Activated T-helper 1 cell treated with anti-CD3 and anti-CD28 coated beads, Interleukin-12 subunit alpha, Interleukin-12 subunit beta, Interleukin-2, Interleukin-4 antibody, amounts not matched to agents 30 ng/mL and 10 ng/mL and 1 ng/mL, durations not matched to agents 14 hours and 24 hours and 36 hours (primary cell): ENCODE data around the gene ERBB2. TPM values are rescaled to one million over a fixed set of nuclear protein-coding genes. Genes with fewer than 3 reads are reported as not detected.
A peak's percentile ranks its signal among the peaks of the same experiment; 100 is the strongest.
"Not testable (repeated sequence)": the region's sequence is repeated elsewhere in the genome, so short reads cannot be mapped to it uniquely, and the experiment has no call there.

ENCODE experiments used
- DNase-seq: peaks from one replicate; pipeline ENCODE4 v3.0.0; 2021; ENCODE audit warnings: low spot score
- H3K27ac Mint-ChIP-seq: one replicate; pipeline ENCODE4 v1.8.0; 2021; ENCODE audit warnings: mild to moderate bottlenecking, mixed read lengths
- H3K27me3 Mint-ChIP-seq: one replicate; pipeline ENCODE4 v1.8.0; 2022; ENCODE audit warnings: mild to moderate bottlenecking, moderate library complexity, mixed read lengths; ENCODE audit not compliant: insufficient read depth
- H3K36me3 Mint-ChIP-seq: one replicate; pipeline ENCODE4 v1.8.0; 2021; ENCODE audit warnings: low read depth, mixed read lengths
- H3K4me1 Mint-ChIP-seq: one replicate; pipeline ENCODE4 v1.8.0; 2021; ENCODE audit warnings: low read depth, mixed read lengths
- H3K4me3 Mint-ChIP-seq: one replicate; pipeline ENCODE4 v1.8.0; 2021; ENCODE audit warnings: mild to moderate bottlenecking, moderate library complexity, mixed read lengths
- H3K9me3 Mint-ChIP-seq: one replicate; pipeline ENCODE4 v1.8.0; 2021; ENCODE audit warnings: mixed read lengths
- intact Hi-C: fragments of 100-400 bp; cut with micrococcal nuclease; formaldehyde crosslinking; loops from one replicate; pipeline ENCODE4 v1.15.1; 2024
- total RNA-seq: library from RNA; stranded (reverse); gene quantifications from 2 replicates; pipeline ENCODE4 v1.2.3, GENCODE V29; 2022

Gene ERBB2
- total RNA-seq, 1 donor from 2014 or later, result 3.0 TPM

- Mint-ChIP-seq H3K27ac (peak overlapping the region; percentile 44), H3K9me3 (no peaks in the 10 kb centered on the region), H3K4me3 (peak overlapping the region; percentile 42), H3K27me3 (peaks cover 12% of the 10 kb centered on the region), H3K4me1 (peaks cover 14% of the 10 kb centered on the region), H3K36me3 (peaks cover 2% of the 10 kb centered on the region)
- intact Hi-C loops, result no loop called here
- DNase-seq, result no peak
These were observed 7.1 kb downstream of the ERBB2 start for GRCh38 chr17:39706921-39707337.

GRCh38 chr17:39709319-39709997 is 9.6 kb downstream of the ERBB2 start:
- Mint-ChIP-seq H3K9me3 (no peaks in the 10 kb centered on the region), H3K27me3 (no peaks in the 10 kb centered on the region), H3K4me3 (no peak overlapping the region), H3K4me1 (peaks cover 7% of the 10 kb centered on the region), H3K27ac (peak overlapping the region; percentile 63), H3K36me3 (no peaks in the 10 kb centered on the region)
- intact Hi-C loops, result no loop called here
- DNase-seq, result no peak

- intact Hi-C loops, result no loop called here
- no peak overlapping the region for H3K27ac Mint-ChIP-seq
- no peak overlapping the region for H3K4me3 Mint-ChIP-seq
- H3K27me3 Mint-ChIP-seq, result no peaks in the 10 kb centered on the region
- no peaks in the 10 kb centered on the region for H3K36me3 Mint-ChIP-seq
- peaks cover 7% of the 10 kb centered on the region for H3K4me1 Mint-ChIP-seq
- DNase-seq, result no peak
- no peaks in the 10 kb centered on the region for H3K9me3 Mint-ChIP-seq
These were observed 10.4 kb downstream of the ERBB2 start for GRCh38 chr17:39709998-39710964.

GRCh38 chr17:39711071-39711470 is 11.2 kb downstream of the ERBB2 start:
- H3K4me3 Mint-ChIP-seq, H3K9me3 Mint-ChIP-seq, DNase-seq, H3K36me3 Mint-ChIP-seq, intact Hi-C loops, H3K27me3 Mint-ChIP-seq, H3K4me1 Mint-ChIP-seq, H3K27ac Mint-ChIP-seq: not testable (repeated sequence)

- H3K4me3 Mint-ChIP-seq, result no peak overlapping the region
- H3K27ac Mint-ChIP-seq, result no peak overlapping the region
- no peaks in the 10 kb centered on the region for H3K9me3 Mint-ChIP-seq
- peaks cover 6% of the 10 kb centered on the region for H3K4me1 Mint-ChIP-seq
- intact Hi-C loops, result no loop called here
- no peak for DNase-seq
- H3K36me3 Mint-ChIP-seq, result no peaks in the 10 kb centered on the region
- no peaks in the 10 kb centered on the region for H3K27me3 Mint-ChIP-seq
These were observed 12.0 kb downstream of the ERBB2 start for GRCh38 chr17:39711851-39712250.

GRCh38 chr17:39714234-39714633 is 14.4 kb downstream of the ERBB2 start:
- intact Hi-C loops, result no loop called here
- no peaks in the 10 kb centered on the region for H3K36me3 Mint-ChIP-seq
- H3K4me1 Mint-ChIP-seq, result no peaks in the 10 kb centered on the region
- H3K4me3 Mint-ChIP-seq, result no peak overlapping the region
- no peak for DNase-seq
- no peaks in the 10 kb centered on the region for H3K9me3 Mint-ChIP-seq
- H3K27me3 Mint-ChIP-seq, result no peaks in the 10 kb centered on the region
- H3K27ac Mint-ChIP-seq, result no peak overlapping the region

GRCh38 chr17:39715375-39716072 is 15.7 kb downstream of the ERBB2 start:
- Mint-ChIP-seq H3K36me3 (no peaks in the 10 kb centered on the region), H3K27ac (no peak overlapping the region)

GRCh38 chr17:39716073-39716818 is 16.4 kb downstream of the ERBB2 start:
- Mint-ChIP-seq H3K27ac (no peak overlapping the region), H3K36me3 (no peaks in the 10 kb centered on the region), H3K9me3 (no peaks in the 10 kb centered on the region), H3K27me3 (peaks cover 2% of the 10 kb centered on the region), H3K4me1 (peaks cover 6% of the 10 kb centered on the region), H3K4me3 (no peak overlapping the region)
- intact Hi-C loops, result no loop called here
- DNase-seq, result no peak

More at GRCh38 chr17:39715375-39716072, 15.7 kb downstream of the ERBB2 start:
- DNase-seq, result no peak
- no peak overlapping the region for H3K4me3 Mint-ChIP-seq
- peaks cover 6% of the 10 kb centered on the region for H3K4me1 Mint-ChIP-seq
- H3K9me3 Mint-ChIP-seq, result no peaks in the 10 kb centered on the region
- intact Hi-C loops, result no loop called here
- H3K27me3 Mint-ChIP-seq, result peaks cover 2% of the 10 kb centered on the region

- Mint-ChIP-seq H3K36me3 (no peaks in the 10 kb centered on the region), H3K9me3 (no peaks in the 10 kb centered on the region), H3K27me3 (peaks cover 2% of the 10 kb centered on the region), H3K4me1 (peaks cover 6% of the 10 kb centered on the region), H3K4me3 (no peak overlapping the region), H3K27ac (no peak overlapping the region)
- no peak for DNase-seq
- intact Hi-C loops, result no loop called here
These were observed 17.1 kb downstream of the ERBB2 start for GRCh38 chr17:39716879-39717536.

GRCh38 chr17:39717660-39718059 is 17.8 kb downstream of the ERBB2 start:
- no peaks in the 10 kb centered on the region for H3K9me3 Mint-ChIP-seq
- no peaks in the 10 kb centered on the region for H3K36me3 Mint-ChIP-seq
- no peak for DNase-seq
- H3K4me1 Mint-ChIP-seq, result peaks cover 6% of the 10 kb centered on the region
- no peak overlapping the region for H3K4me3 Mint-ChIP-seq
- intact Hi-C loops, result no loop called here
- no peak overlapping the region for H3K27ac Mint-ChIP-seq
- H3K27me3 Mint-ChIP-seq, result peaks cover 2% of the 10 kb centered on the region

- H3K36me3 Mint-ChIP-seq, result no peaks in the 10 kb centered on the region
- intact Hi-C loops, result no loop called here
- peaks cover 2% of the 10 kb centered on the region for H3K27me3 Mint-ChIP-seq
- no peaks in the 10 kb centered on the region for H3K9me3 Mint-ChIP-seq
- no peak overlapping the region for H3K4me3 Mint-ChIP-seq
- no peak for DNase-seq
- no peak overlapping the region for H3K27ac Mint-ChIP-seq
- peaks cover 6% of the 10 kb centered on the region for H3K4me1 Mint-ChIP-seq
These were observed 19.9 kb downstream of the ERBB2 start for GRCh38 chr17:39719563-39720355.
